ENCODE results near the gene MED22.
"Not testable (repeated sequence)": the region's sequence is repeated elsewhere in the genome, so short reads cannot be mapped to it uniquely, and the experiment has no call there.

Gene MED22

DNA sequence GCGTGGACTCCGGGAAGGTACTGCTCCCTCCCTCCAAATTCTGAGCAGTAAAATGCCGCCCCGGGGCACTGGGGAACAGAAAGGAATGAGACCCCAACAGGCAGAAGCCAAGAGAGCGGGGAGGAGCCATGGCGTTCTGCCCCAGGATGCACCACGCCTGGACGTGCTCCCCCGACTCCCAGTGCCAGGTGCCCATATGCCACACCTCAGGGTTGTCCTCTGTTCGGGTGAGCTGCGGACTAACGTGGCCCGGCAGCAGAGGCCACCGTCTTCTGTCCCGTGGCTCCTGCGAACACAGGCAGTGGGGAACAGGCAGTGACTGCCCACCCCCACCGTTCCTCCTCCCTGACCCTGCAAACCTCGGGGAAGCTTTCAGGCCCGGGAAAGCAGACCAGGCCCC, 16.7 kb downstream of the MED22 start:
- Histone ChIP-seq H3K4me2 (ENCODE audit: low read length) (no peak overlapping the region), H3K9me3 (replicated peaks; ENCODE audit: low read length) (no peaks in the 10 kb centered on the region), H3K36me3 (ENCODE audit: insufficient read depth, low read length) (peaks cover 43% of the 10 kb centered on the region), H3K4me3 (ENCODE audit: low read length) (no peak overlapping the region), H3K27me3 (ENCODE audit: control insufficient read depth, insufficient read depth, low read length) (no peaks in the 10 kb centered on the region), H3K9ac (ENCODE audit: low read depth, low read length) (no peak overlapping the region), H3K4me1 (ENCODE audit: control insufficient read depth, insufficient read depth, low read length) (peaks cover 8% of the 10 kb centered on the region)

DNA sequence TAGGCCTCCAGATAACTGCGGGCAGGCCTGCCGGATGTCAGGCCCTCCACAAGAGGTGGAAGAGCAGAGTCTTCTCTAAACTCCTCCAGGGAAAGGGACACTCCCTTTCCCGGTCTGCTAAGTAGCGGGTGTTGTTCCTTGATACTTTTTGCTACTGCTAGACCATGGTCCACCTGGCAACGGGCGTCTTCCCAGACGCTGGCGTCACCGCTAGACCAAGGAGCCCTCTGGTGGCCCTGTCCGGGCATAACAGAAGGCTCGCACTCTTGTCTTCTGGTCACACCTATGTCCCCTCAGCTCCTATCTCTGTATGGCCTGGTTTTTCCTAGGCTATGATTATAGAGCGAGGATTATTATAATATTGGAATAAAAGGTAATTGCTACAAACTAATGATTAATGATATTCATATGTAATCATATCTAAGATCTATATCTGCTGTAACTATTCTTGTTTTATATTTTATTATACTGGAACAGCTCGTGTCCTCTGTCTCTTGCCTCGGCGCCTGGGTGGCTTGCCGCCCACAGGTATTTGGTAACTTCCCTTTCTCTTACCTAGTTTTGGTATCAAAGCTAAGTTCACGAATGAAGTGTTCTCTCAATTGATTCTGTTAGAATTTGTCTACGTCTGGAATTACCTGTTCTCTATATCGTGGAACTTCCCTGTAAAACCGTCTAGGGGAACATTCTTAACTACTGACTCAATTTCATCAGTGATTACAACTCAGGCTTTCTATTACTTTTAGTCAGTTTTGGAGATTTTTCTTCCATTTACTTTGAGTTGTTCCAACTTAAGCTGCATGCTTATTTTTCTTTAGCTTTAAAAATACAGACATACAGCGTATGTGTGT, 18.4 kb downstream of the MED22 start:
- H3K36me3 ChIP-seq (ENCODE audit: insufficient read depth, low read length) = peaks cover 43% of the 10 kb centered on the region
- H3K9ac ChIP-seq (ENCODE audit: low read depth, low read length); H3K4me2 ChIP-seq (ENCODE audit: low read length); H3K4me1 ChIP-seq (ENCODE audit: control insufficient read depth, insufficient read depth, low read length); H3K9me3 ChIP-seq (replicated peaks; ENCODE audit: low read length); H3K27me3 ChIP-seq (ENCODE audit: control insufficient read depth, insufficient read depth, low read length); H3K4me3 ChIP-seq (ENCODE audit: low read length): not testable (repeated sequence)

DNA sequence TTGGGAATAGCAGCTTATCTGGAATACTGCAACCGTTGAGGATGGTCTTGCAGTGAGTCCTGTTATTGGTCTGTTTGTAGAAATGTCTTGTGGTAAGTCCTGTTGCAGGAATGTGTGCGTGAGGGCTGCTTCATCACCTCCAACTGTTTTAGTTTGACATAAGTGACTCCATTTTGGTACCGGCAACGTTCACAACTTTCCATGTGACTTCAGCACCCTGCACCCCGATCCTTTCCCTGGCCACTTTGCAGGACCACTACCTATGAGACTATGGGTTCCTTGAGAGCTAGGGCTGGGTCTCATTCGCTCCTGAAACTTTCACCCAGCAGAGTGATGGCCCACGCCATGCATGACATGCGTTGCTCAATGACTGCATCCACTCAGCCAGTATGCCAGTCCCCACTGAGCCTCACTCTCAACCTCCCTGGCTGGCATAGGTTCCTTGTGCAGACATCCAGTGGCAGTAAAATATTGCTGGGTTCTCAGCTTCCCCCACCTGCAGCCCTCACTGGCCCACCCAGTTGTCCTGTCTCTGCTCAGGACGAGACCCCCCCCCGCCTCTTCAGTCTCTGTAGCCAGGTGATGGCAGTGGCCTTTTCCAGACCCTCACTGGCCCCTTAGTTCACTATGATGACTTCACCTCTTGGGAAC, 20.0 kb downstream of the MED22 start:
- Histone ChIP-seq H3K27me3 (ENCODE audit: control insufficient read depth, insufficient read depth, low read length) (no peaks in the 10 kb centered on the region), H3K36me3 (ENCODE audit: insufficient read depth, low read length) (peaks cover 28% of the 10 kb centered on the region), H3K9ac (ENCODE audit: low read depth, low read length) (no peak overlapping the region), H3K4me2 (ENCODE audit: low read length) (no peak overlapping the region), H3K4me1 (ENCODE audit: control insufficient read depth, insufficient read depth, low read length) (no peaks in the 10 kb centered on the region), H3K4me3 (ENCODE audit: low read length) (no peak overlapping the region), H3K9me3 (replicated peaks; ENCODE audit: low read length) (no peaks in the 10 kb centered on the region)

DNA sequence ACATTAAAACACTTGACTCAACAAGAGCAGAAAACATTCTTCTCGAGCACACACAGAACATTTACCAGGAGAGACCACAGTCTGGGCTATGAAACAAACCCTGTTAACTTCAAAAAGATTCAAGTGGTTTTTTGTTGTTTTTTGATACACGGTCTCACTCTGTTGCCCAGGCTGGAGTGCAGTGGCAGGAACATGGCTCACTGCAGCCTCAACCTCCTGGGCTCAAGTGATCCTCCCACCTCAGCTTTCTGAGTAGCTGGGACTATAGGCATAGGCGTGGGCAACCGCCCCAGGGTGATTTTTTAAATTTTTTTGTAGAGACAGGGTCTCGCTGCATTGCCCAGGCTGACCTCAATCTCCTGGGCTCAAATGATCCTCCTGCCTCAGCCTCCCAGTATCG, 20.9 kb downstream of the MED22 start:
- H3K36me3 ChIP-seq (ENCODE audit: insufficient read depth, low read length) = peaks cover 18% of the 10 kb centered on the region
- H3K9ac ChIP-seq (ENCODE audit: low read depth, low read length); H3K4me1 ChIP-seq (ENCODE audit: control insufficient read depth, insufficient read depth, low read length); H3K27me3 ChIP-seq (ENCODE audit: control insufficient read depth, insufficient read depth, low read length); H3K4me3 ChIP-seq (ENCODE audit: low read length); H3K9me3 ChIP-seq (replicated peaks; ENCODE audit: low read length); H3K4me2 ChIP-seq (ENCODE audit: low read length): not testable (repeated sequence)

DNA sequence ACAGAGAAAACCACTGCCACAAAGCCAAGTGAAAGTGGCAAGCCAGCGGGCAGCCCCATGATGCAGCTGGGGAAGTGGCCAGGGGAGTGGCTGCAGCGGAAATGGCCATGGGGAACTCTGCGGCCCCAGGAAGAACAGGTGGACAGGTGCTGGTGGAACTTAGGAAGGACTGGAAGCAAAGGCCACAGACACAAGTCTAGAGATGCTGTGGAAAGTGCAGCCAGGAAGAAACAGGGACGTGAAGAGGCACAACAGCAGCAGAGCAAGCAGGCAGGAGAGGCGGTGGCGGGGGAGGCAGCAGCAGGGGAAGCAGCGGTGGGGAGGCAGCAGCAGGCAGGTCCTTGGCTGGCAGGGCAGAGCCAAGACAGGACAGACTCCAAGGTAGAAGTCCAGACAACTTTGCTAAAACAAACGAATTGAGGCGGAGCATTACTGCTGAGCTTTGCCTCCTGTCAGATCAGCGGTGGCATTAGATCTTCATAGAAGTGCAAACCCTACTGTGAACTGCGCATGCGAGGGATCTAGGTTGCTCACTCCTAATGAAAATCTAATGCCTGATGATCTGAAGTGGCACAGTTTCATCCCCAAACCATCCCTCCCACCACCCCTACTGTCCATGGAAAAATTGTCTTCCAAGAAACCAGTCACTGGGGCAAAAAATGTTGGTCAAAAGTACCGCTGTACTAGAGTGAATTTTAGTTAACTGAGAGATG, 23.8 kb downstream of the MED22 start:
- no peaks in the 10 kb centered on the region for H3K36me3 ChIP-seq (ENCODE audit: insufficient read depth, low read length)
- H3K9me3 ChIP-seq (replicated peaks; ENCODE audit: low read length) = no peaks in the 10 kb centered on the region
- H3K9ac ChIP-seq (ENCODE audit: low read depth, low read length) = no peak overlapping the region
- H3K4me1 ChIP-seq (ENCODE audit: control insufficient read depth, insufficient read depth, low read length) = no peaks in the 10 kb centered on the region
- H3K4me3 ChIP-seq (ENCODE audit: low read length) = no peak overlapping the region
- H3K4me2 ChIP-seq (ENCODE audit: low read length) = no peak overlapping the region
- peaks cover 2% of the 10 kb centered on the region for H3K27me3 ChIP-seq (ENCODE audit: control insufficient read depth, insufficient read depth, low read length)

DNA sequence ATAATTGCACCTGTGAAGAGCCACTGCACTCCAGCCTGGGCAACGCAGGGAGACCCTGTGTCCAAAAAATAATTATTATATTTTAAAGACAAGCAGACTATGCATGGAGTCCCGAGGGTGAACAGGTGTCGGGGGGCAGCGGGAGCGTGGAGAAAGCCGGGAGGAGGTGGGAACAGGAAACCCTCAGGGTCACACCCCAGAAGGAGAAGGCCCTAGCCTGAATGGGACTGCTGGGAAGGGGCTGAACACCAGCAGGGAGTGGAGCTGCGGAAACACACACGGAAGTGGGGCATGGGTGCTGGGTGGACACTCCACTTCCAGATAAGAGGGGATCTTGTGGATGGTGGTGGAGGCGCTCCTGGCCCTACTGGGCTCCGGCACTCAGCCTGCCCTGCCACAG, 24.7 kb downstream of the MED22 start:
- no peak overlapping the region for H3K4me3 ChIP-seq (ENCODE audit: low read length)
- H3K4me2 ChIP-seq (ENCODE audit: low read length) = no peak overlapping the region
- H3K4me1 ChIP-seq (ENCODE audit: control insufficient read depth, insufficient read depth, low read length) = no peaks in the 10 kb centered on the region
- H3K36me3 ChIP-seq (ENCODE audit: insufficient read depth, low read length) = no peaks in the 10 kb centered on the region
- no peak overlapping the region for H3K9ac ChIP-seq (ENCODE audit: low read depth, low read length)
- no peaks in the 10 kb centered on the region for H3K9me3 ChIP-seq (replicated peaks; ENCODE audit: low read length)
- H3K27me3 ChIP-seq (ENCODE audit: control insufficient read depth, insufficient read depth, low read length) = peaks cover 2% of the 10 kb centered on the region

DNA sequence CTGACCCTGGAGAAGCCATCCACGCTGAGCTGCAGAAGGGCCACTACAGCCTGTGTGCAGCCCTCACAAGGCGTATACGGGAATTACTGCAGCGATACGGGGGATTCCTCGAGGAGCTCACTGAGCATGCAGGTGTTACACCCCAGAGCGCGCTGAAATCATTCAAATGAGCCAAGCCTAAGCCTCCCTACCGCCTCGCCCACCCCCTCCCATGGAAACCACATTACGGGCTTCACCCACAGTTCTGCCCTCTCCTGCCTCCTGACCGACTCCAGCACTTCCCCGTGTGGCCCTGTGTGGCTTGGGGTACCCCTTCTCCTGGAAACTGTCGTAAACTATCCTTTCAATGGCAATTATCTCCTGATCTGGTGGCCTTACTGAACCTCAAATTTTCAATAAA, 25.2 kb downstream of the MED22 start:
- Histone ChIP-seq H3K4me2 (ENCODE audit: low read length) (no peak overlapping the region), H3K4me1 (ENCODE audit: control insufficient read depth, insufficient read depth, low read length) (no peaks in the 10 kb centered on the region), H3K36me3 (ENCODE audit: insufficient read depth, low read length) (no peaks in the 10 kb centered on the region), H3K9ac (ENCODE audit: low read depth, low read length) (no peak overlapping the region), H3K27me3 (ENCODE audit: control insufficient read depth, insufficient read depth, low read length) (peaks cover 2% of the 10 kb centered on the region), H3K9me3 (replicated peaks; ENCODE audit: low read length) (no peaks in the 10 kb centered on the region), H3K4me3 (ENCODE audit: low read length) (no peak overlapping the region)

DNA sequence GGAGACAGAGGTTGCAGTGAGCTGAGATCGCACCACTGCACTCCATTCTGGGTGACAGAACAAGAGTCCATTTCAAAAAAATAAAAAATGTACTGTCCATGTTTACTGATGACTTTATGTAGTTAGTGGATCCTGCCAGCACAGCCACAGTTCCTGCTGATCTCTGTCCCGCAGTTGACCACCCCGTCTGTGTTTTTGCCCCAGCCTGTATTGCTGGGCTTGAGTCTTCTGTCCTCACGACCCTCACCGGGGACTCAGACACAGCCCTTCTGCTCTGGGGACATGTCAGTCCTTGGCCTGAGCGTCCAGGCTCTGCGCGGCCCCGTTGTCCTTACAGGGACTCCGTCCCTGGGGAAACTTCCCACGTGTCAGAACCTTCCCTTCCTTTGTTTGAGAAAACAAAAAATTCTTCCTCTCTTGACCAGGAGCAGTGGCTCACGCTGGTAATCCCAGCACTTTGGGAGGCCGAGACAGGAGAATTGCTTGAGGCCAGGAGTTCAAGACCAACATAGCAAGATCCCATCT, 26.5 kb downstream of the MED22 start:
- H3K9ac ChIP-seq (ENCODE audit: low read depth, low read length) = no peak overlapping the region
- no peak overlapping the region for H3K4me2 ChIP-seq (ENCODE audit: low read length)
- H3K4me3 ChIP-seq (ENCODE audit: low read length) = no peak overlapping the region
- no peaks in the 10 kb centered on the region for H3K9me3 ChIP-seq (replicated peaks; ENCODE audit: low read length)
- H3K36me3 ChIP-seq (ENCODE audit: insufficient read depth, low read length) = no peaks in the 10 kb centered on the region
- H3K27me3 ChIP-seq (ENCODE audit: control insufficient read depth, insufficient read depth, low read length) = peaks cover 5% of the 10 kb centered on the region
- H3K4me1 ChIP-seq (ENCODE audit: control insufficient read depth, insufficient read depth, low read length) = no peaks in the 10 kb centered on the region

DNA sequence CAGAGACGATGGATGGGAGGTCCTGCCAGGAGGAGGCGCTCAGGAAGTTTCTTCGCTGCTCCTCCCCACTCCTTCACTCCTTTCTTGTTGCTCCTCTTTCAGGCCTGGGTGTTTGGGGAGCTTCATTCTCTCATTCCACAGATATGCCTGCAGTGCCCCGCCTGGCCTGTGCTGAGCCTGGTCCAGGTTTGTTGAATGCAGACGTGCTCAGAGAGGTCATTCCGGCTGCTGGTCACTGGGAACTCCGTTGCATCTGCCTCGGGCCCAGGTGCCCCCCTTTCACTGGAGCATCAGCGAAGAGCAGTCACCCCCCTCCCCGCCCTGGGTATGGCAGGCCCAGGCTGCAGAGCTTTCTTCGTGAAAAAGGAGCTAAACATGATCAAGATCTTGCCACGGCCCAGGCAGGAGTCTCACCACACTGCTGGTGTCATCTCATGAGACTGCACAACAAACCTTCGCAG, 27.5 kb downstream of the MED22 start:
- no peaks in the 10 kb centered on the region for H3K36me3 ChIP-seq (ENCODE audit: insufficient read depth, low read length)
- no peaks in the 10 kb centered on the region for H3K9me3 ChIP-seq (replicated peaks; ENCODE audit: low read length)
- H3K4me2 ChIP-seq (ENCODE audit: low read length) = no peak overlapping the region
- no peak overlapping the region for H3K9ac ChIP-seq (ENCODE audit: low read depth, low read length)
- no peak overlapping the region for H3K4me3 ChIP-seq (ENCODE audit: low read length)
- no peaks in the 10 kb centered on the region for H3K4me1 ChIP-seq (ENCODE audit: control insufficient read depth, insufficient read depth, low read length)
- peaks cover 5% of the 10 kb centered on the region for H3K27me3 ChIP-seq (ENCODE audit: control insufficient read depth, insufficient read depth, low read length)

DNA sequence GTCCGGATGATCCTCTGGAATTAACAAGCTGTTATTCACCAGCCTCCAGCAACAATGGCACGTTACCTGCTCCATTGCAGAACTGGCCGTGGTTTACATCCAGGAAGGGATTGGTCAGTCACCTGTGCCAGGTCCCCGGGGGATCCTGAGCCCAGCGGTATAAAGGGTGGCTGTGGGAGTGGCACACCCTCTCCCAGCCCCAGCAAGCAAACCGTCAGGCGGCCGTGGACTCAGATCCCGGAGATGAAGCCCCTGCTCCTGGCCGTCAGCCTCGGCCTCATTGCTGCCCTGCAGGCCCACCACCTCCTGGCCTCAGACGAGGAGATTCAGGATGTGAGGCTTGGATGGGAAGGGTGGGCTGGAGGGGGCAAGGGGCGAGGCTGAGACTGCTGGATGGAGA, 30.4 kb downstream of the MED22 start:
- H3K27me3 ChIP-seq (ENCODE audit: control insufficient read depth, insufficient read depth, low read length); H3K36me3 ChIP-seq (ENCODE audit: insufficient read depth, low read length); H3K9me3 ChIP-seq (replicated peaks; ENCODE audit: low read length); H3K4me1 ChIP-seq (ENCODE audit: control insufficient read depth, insufficient read depth, low read length); H3K9ac ChIP-seq (ENCODE audit: low read depth, low read length); H3K4me3 ChIP-seq (ENCODE audit: low read length); H3K4me2 ChIP-seq (ENCODE audit: low read length): not testable (repeated sequence)

DNA sequence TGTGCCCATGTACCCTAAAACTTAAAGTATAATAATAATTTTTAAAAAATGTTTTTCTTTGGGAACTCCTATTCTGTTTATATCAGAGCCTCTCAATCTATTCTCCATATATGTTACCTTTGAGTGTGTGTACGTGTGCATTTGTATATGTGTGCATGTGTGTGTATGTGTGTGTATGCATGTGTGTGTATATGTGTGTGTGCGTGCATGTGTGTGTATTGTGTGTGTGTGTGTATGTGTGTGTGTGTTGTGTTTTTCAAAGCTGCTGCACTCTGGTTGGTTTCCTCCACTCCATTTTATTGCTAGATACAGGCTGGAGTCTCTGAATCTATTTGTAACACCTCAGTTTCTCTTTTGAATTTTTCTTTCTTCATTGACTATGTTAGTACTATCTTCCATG, 31.9 kb downstream of the MED22 start:
- peaks cover 5% of the 10 kb centered on the region for H3K27me3 ChIP-seq (ENCODE audit: control insufficient read depth, insufficient read depth, low read length)
- H3K36me3 ChIP-seq (ENCODE audit: insufficient read depth, low read length) = no peaks in the 10 kb centered on the region
- H3K9me3 ChIP-seq (replicated peaks; ENCODE audit: low read length) = no peaks in the 10 kb centered on the region
- no peak overlapping the region for H3K9ac ChIP-seq (ENCODE audit: low read depth, low read length)
- no peak overlapping the region for H3K4me3 ChIP-seq (ENCODE audit: low read length)
- no peak overlapping the region for H3K4me2 ChIP-seq (ENCODE audit: low read length)
- no peaks in the 10 kb centered on the region for H3K4me1 ChIP-seq (ENCODE audit: control insufficient read depth, insufficient read depth, low read length)
